CD4-positive, alpha-beta T cell treated with Interleukin-6 for 4 hours (primary cell): ENCODE measurements around the gene WDR82.

Experiments
- DNase-seq: peaks from one replicate; pipeline ENCODE4 v3.0.0-alpha.2; 2020; ENCODE audit warnings: mixed read lengths

The WDR82 gene

DNA sequence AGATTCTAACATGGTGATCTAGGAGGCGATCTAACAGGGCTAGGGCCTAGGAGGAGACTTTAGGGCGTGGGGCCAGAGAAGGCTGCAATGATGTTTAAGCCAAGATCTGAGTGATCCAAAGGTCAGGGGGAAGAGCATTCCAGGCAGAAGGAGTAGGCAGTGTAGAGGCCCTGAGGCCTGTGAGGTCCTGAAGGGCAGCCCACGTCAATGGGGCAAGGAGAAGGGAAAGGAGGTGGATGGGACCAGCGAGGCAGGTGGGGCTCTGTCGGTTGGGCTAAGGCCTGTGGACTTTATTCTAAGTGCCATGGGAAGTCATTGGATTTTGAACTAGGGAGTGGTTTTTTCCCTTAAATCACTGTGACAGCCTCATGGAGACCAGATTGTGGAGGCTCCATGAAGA lies 27.5 kb upstream of the WDR82 start:
- no peak for DNase-seq

DNA sequence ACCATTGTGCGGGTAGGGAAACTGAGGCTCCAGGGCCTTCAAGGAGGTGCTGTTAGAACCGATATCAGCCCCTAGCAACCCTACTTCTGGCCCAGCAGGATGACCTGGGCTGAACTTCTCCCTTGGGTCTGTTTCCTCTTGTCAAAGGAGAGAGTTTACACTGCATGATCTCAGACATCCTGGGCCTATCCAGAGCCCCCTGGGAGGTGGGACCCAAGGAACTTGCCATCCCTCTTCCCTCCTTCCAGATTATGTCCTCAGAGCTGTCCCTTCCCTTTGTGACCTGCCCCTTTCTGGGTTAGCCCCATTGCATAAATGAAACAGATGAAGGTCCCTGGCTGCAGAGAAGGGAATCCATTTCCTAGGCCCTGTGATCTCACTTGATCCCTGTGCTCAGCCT lies 25.4 kb upstream of the WDR82 start:
- no peak for DNase-seq

DNA sequence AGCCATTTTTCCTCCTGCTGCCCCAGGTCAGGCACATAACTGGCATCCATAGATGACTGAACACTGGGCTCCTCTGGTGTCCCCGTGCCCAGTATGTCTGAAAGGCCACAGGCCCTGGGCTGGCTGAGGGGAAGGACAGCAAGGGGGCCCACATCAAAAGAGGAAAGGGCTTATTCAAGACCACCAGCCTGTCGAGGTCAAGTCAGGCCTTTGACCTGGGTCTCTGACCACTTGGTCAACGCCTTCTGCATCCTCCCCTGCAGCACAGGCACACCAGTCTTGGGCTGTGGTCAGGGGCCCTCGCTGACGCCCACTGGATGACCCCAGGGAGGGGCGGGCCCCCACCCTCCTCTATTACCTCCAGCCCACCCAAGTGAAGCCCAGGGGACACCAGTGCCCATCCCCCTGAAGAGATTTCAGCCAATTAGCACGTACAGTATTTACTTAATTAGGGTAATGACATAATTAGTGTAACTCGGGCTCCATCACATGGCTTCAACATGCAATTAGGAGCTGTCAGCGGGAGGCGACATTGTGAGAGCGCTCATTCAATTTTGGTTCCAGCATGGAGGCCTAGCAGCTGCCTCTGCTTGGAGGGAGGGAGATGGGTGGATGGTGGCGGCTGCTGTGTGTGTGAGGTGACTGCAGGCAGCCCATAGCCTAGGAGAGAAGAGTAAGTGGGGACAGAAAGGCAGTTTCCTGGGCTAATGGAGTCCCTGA lies 24.1 kb upstream of the WDR82 start:
- no peak for DNase-seq

DNA sequence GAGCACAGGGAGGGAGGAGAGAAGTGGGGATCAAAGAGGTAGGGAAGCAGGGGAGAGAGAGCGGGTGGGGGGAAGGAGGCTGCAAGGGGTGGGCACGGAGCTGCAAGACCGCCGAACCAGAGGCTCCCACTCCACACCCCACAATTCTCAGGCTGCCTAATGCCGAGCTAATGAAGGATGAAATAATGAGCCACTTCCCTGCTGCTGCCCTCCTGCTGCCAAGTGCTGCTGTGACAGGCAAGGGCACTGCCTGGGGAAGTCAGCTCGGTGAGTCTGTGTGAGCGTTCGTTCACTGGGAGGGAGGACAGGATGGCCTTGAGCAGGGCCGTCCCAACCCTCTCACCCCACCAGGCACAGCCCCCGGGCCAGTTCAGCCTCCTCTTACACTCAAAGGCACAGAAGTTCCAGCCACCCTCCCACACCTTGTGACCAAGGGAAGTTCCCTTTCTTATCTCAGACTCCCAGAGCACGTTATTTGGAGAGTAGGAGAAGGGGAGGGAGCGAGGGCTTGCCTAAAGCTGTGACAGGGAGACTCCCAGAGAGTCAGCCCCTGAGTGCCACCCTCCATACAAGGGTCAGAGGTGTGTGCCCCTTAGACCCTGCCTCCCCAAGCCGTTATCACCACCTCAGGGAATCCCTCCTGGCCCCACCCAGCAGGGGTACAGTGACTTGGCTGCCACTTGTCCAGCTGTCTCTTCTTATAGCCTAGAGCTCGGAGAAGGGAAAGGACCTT lies 21.6 kb upstream of the WDR82 start:
- no peak for DNase-seq

DNA sequence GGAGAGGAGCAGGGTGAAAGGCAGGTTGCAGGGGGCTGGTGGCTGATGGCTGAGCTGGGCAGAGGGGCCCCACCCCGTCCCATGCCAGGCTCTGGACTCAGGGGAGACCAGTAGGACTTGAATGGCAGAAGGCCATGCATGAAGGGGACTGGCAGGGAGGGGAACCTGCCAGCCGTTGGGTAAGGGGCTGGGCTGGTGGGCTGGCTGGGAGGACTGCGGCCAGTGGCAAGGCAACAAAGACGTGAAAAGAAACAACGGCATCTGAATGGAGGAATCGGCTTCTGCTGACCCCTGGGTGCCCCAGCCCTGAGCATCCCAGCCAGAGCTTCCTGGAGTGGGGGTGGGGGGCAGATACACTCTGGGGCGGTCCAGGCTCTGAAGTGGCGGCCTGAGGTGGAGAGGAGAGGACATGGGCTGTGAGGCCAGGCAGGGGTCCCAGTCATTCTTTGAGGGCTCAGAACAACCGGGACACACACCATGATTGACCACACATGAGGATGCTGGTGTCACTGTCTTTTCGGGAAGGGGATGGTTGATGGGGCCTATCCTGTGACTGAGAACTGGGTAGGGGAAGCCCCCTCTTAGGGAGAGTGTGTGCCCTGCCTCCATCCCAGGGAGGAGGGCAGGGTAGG lies 20.9 kb upstream of the WDR82 start:
- no peak for DNase-seq

DNA sequence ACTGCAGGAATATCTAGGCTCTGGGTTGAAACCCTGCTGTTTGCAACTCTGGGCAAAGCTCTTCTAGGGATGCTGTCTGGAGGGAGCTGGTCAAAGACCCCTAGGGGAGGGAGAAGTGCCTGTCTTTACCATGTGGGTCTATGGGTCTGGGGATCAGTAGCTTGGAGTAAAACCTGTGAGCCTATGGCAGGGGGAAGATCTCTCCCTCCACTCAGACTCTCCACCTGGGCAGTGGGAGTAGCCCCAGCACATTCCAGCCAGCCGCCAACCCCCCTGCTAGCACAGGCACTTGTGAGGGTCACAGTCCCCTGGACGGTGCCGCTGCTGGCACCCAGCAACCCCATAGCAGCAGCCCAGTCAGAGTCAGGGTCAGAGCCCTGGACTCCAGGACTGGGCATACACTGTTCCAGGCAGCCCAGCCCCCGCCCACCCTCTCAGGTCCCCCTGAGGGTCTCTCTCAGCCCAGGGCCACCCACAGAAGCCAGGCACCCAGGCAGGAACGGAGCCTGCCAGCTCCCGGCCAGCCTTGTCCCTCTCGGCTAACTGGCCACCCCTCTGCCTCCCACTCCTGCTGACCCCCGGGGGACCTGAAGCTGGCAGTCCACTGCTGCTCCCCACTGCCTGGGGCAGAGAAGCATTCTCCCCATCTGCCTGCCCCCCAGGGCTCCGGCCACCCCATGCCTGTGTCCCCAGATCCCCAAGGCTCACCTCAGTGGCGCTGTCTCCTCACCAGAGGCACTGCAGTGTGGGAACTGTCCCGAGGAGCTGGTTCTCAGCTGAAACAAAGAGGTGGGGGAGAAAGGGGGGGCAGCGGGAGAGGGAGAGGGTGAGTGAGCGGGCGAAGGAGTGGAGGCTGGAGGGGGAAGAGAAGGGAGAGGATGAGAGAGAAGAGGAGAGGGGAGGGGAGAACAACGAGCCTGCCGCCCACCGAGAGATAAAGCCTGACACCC lies 20.0 kb upstream of the WDR82 start:
- no peak for DNase-seq

DNA sequence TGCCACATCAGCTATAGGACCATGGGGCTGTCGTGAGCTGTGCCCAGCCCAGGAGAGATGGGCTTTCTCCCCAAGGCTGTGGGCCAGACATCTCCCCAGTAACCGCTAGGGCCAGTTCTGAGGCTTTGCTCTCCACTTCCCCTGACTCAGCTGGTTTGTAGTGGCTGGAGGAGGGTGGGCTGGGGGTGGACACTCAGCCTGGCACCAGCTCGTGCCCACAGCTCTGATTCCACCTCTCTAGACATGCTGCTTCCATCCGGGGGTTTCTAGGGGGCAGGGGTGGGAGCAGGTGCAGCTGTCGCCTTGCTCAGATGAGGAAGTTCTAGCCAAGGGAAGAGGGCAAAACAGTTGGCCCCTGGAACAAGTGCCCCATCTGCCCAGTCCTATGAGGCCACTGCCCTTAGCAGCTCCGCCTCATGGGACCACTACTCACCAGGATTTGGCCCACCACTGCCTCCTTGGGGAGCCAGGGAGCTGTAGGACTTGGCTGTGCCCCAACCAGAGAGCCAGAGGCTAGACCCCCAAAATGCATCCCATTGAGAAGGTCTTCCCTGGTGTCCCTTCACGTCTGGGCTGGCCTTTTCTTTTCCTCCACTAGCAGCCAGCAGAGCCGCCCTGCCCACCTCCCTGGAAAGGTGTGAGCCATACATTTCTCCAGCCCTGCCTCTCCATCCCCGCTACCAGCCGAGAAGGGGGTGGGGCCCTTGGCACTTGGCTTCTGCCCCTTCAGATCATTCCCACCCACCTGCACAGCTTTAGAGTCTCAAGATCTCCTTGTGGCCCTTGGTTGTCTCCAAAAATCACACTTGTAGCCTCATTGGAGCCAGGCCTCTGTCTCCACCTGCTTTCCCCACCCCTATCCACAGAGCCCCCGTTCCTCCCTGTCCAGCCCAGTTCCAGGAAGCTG lies 19.0 kb upstream of the WDR82 start:
- no peak for DNase-seq

DNA sequence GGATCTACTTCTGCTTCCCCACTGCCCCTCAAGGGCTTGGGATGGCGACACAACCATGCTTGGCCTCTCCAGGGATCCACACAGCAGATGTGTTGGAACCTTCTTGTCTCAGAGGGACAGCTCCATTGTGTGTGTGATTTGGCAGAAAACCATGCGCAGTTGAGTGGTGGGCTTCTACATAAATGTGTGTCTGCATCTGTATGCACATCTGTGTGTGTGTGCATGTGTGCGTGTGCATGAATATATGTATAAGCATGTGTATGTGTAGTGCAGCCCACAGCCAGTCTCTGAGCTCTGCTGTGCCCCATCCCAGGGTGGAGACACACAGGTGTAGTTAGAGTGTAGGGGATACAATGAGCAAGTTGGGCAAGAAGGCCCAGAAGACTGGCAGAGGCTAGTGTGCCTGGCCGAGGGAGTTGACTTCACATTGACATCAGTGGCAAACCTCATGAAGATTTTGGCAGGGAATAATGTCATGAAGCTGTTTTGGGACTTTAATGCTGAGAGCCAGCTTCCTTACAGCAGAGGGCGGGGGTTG lies 17.3 kb upstream of the WDR82 start:
- no peak for DNase-seq

DNA sequence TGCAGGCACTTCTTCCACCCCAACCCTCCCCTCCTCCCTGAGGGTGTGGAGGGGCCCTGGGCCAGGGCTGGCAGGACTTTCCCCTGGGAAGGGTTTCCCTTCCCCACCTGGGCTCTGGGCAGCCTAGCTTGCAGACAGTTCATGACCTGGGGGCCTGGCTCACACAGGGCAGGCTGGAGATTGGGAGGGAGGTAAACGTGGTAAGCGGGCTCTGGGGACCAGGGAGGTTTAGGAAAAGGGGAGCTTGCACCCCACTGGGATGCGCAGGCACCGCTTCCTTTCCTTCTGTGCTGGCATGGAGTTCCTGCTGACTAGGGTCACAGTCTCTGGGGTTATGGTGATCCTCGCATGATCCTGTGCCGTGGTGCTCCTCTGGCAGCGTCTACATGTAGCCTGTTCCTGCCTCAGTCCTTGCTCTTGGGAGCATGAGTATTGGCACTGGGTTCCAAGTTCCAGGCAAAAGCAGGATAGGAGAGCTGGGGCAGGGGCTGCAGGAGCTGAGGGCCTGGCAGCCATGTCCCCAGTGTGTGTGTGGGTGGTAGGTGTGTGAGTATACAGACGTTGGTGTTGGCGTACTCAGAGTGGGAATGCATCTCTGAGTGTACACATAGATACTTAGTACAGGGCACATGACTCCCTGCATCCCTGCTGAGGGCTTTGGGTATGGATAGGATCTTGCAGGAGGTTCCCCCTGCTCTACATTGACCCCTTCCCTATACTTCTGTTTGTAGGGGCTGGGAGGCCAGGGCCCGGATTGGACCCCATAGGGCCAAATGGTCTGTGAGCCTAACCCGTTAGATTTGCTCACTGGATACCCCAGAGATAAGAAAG lies 16.1 kb upstream of the WDR82 start:
- no peak for DNase-seq

DNA sequence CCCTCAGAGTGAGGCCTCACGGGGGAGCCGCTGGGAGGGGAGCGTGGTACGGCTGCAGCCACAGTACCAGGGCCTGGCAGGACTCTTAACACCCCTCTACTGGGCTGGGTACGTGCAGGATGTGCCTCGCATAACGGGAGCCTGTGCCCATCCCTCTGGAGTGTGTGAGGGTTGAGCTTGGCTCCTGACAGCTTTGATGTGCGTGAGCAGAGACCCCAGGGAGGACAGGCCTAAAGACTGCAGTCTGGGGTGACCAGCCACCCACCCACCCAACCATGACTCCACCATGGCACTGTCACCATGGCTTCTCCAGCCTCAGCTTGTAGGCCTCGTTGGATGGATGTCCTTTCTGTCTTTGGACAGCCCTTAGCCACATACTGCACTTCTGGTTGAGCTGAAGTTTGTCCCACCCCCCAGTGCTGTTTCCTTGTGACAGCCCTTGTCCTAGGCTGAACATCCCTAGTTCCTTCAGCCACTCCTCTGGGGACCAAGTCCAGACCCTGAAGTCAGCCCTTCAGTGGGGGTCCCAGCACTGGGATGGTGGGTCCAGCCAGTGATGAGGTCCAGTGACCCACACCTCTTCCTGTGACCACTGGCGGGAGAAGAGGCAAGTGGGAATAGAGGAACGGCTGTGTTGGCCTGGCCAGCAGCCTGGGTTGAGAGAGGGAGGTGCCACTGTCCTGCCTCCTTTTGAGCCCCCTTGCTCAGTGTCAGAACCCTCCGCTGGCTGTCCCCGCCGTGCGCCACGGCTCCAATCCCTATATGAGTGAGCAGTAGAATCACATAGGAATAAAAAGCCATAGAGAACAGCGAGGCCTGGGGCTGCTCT lies 15.3 kb upstream of the WDR82 start:
- DNase-seq: no peak

DNA sequence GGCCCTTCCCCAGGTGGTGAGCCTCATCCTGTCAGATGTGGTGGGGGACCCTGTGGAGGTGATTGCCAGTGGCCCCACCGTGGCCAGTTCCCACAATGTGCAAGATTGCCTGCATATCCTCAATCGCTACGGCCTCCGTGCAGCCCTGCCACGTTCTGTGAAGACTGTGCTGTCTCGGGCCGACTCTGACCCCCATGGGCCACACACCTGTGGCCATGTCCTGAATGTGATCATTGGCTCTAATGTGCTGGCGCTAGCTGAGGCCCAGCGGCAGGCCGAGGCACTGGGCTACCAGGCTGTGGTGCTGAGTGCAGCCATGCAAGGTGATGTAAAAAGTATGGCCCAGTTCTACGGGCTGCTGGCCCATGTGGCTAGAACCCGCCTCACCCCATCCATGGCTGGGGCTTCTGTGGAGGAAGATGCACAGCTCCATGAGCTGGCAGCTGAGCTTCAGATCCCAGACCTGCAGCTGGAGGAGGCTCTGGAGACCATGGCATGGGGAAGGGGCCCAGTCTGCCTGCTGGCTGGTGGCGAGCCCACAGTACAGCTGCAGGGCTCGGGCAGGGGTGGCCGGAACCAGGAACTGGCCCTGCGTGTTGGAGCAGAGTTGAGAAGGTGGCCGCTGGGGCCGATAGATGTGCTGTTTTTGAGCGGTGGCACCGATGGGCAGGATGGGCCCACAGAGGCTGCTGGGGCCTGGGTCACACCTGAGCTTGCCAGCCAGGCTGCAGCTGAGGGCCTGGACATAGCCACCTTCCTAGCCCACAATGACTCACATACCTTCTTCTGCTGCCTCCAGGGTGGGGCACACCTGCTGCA lies 14.0 kb upstream of the WDR82 start:
- DNase-seq: no peak

DNA sequence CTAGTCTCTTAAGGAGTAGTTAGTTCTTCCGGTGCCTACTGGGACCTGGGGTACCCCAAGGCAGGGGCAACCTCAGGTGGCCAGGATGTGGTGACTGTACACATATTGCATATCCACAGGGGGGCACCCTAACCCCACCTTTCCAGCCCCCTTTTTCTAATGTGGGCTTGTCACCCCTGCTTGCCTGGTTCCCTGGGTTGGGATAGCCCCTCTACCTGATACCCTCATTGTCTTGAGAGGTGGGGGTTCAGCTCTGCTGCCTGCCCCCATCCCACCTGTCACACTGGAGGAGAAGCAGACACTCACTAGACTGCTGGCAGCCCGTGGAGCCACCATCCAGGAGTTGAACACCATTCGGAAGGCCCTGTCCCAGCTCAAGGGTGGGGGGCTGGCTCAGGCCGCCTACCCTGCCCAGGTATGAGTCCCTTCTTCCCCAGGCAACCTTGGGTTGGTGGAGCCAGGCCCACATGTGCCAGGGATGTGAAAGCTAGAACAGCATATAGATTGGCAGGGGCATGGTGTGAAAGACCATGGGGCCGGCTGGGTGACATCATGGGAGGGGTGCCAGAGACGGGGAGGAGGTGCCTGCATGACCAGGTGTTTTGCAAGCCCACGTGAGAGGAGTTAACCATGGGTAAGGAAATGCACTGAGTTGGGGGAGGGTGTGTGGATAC lies 13.2 kb upstream of the WDR82 start:
- peak; percentile 66 for DNase-seq

DNA sequence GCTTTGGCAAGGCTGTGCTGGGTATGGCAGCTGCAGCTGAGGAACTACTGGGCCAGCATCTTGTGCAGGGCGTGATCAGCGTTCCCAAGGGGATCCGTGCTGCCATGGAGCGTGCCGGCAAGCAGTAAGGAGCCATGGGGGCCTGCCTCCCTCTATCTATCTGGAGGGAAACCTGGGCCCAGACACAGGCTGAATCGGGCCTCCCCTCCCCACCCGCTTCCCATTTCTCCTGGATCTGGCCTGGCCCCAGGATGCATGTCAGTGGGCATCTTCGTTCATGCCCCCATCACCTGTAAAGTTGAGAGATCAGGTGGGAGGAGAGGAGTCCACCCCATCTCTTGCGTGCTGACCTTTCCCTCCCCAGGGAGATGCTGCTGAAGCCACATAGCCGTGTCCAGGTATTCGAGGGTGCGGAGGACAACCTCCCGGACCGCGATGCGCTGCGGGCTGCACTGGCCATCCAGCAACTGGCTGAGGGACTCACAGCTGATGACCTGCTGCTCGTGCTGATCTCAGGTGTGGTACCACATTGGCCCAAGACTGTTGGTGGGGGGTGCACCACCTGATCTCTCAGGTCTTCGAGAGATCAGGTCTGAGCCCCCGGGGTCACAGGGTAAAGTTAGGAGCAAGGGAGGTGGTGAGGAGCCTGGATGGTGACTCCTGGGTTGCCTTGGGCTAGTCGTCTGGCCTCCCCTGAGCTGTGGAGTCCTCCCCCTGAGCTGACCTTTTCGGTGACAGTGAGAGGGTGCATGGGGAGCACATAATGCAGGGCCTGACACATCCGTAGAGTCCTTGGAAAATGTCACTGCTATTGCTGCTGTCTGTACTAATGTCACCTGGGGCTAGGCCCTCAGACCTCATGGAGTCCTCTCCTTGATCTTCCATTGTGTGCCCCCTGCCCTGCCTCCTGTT lies 12.4 kb upstream of the WDR82 start:
- no peak for DNase-seq

DNA sequence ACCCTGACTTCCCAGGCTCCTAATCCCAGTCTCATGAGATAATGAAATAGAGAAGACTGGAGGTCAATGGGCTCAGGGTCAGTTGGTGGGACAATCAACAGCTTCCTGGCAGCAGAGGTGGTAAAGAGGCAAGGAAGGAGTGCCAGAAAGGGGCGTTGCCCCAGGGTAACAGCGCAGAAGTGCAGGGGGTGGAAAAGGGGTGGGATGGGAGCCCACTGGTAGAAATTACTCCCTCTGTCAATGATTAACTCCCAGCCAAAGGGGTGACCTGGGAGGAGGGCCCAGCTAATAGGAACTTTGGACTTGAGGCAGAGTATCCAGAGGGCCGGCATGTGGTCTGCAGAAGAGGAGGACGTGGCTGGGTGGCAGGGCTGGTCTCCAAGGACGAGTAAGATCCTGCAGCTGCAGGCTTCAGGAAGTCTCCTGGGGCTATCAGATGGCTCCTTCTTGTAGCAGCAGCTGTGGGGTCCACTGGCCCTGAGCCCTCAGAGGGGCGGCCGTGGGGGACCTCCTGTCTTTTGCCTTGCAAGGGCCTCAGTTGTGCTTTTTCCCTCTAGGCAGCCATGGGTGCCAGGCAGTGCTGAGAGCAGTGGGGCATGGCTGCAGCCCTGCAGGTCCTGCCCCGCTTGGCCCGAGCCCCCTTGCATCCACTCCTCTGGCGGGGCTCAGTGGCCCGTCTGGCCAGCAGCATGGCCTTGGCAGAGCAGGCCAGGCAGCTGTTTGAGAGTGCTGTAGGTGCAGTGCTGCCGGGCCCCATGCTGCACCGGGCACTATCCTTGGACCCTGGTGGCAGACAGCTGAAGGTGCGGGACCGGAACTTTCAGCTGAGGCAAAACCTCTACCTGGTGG lies 11.5 kb upstream of the WDR82 start:
- no peak for DNase-seq

DNA sequence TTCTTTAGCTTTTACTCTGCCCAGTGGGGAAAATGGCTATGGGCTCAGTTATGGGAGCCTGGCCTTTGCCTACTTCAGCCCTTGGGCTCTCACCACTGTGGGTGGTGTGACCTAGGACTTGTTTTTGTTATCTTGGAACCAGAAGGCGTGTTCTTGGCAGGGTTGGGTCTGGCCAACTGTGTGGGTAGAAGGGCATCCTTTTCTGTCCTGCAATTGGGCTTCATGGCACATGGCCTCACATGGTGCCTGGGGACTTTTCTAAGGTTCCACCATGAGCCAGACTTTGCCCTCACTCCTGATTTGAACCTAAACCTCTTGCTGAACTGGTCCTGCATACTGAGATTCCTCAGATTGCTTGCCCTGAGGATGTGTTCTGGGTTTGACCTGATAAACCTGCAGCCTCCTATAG lies 10.9 kb upstream of the WDR82 start:
- DNase-seq: no peak

DNA sequence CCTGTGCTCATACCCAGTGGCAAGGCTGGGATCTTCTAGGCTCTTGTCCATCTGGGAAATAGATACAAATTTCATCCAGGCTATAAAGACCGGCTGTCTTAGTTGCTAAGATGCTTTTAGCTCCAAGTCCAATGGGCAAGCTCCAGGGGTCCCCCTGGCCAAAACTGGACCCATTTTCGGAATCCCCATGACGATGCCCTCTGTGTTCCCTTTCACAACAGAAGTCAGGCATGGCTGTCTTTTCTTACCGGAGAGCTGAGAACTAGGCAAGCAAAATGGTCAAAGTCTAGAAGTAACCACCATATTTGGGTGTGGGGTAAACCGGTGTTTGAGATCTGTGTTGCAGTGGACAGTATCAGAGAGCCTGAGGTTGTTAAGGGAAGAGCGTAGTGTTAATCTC lies 10.2 kb upstream of the WDR82 start:
- DNase-seq: no peak
